Activated naive CD8-positive, alpha-beta T cell treated with anti-CD3 and anti-CD28 coated beads, Interleukin-2, amount 50 U/mL, for 16 hours (primary cell): ENCODE results near the gene METTL14.
"Not testable (repeated sequence)": the region's sequence is repeated elsewhere in the genome, so short reads cannot be mapped to it uniquely, and the experiment has no call there.

Source experiments
- DNase-seq: peaks from one replicate; pipeline ENCODE4 v3.0.0-alpha.2; 2020; ENCODE audit warnings: low read depth, low spot score

Gene METTL14

GRCh38 chr4:118684873-118685811, at the start of gene METTL14:
METTL14 (plus strand) TSS chr4:118685392; CDS start chr4:118685535, 143 bp downstream.
- peak; percentile 75 for DNase-seq

- DNase-seq: not testable (repeated sequence)
Measured at GRCh38 chr4:118636126-118636525, 49.1 kb upstream of the METTL14 start.

- DNase-seq: not testable (repeated sequence)
Measured at GRCh38 chr4:118664665-118665064, 20.5 kb upstream of the METTL14 start.

- DNase-seq: not testable (repeated sequence)
Measured at GRCh38 chr4:118669220-118669619, 16.0 kb upstream of the METTL14 start.

- not testable (repeated sequence) for DNase-seq
Measured at GRCh38 chr4:118670968-118671367, 14.2 kb upstream of the METTL14 start.

- no peak for DNase-seq
Measured at GRCh38 chr4:118676128-118676527, 9.1 kb upstream of the METTL14 start.

GRCh38 chr4:118680808-118681207, 4.4 kb upstream of the METTL14 start:
- no peak for DNase-seq

GRCh38 chr4:118682928-118683327, 2.3 kb upstream of the METTL14 start:
- no peak for DNase-seq

GRCh38 chr4:118683513-118683912, 1.7 kb upstream of the METTL14 start:
- DNase-seq: no peak

GRCh38 chr4:118703118-118703517, 17.9 kb downstream of the METTL14 start:
- DNase-seq: no peak

GRCh38 chr4:118711052-118711451, 25.9 kb downstream of the METTL14 start:
- DNase-seq: no peak

- no peak for DNase-seq
Measured at GRCh38 chr4:118712872-118713271, 27.7 kb downstream of the METTL14 start.

GRCh38 chr4:118714682-118715081, 29.5 kb downstream of the METTL14 start:
- DNase-seq: no peak

GRCh38 chr4:118716304-118716703, 31.1 kb downstream of the METTL14 start:
- no peak for DNase-seq

- DNase-seq: no peak
Measured at GRCh38 chr4:118718511-118719170, 33.4 kb downstream of the METTL14 start.

GRCh38 chr4:118721752-118722151, 36.6 kb downstream of the METTL14 start:
- DNase-seq: no peak

- DNase-seq: no peak
Measured at GRCh38 chr4:118723369-118723768, 38.2 kb downstream of the METTL14 start.

- no peak for DNase-seq
Measured at GRCh38 chr4:118727360-118727759, 42.2 kb downstream of the METTL14 start.

GRCh38 chr4:118729287-118730286, 44.4 kb downstream of the METTL14 start:
- DNase-seq: no peak

- no peak for DNase-seq
Measured at GRCh38 chr4:118730683-118731082, 45.5 kb downstream of the METTL14 start.

- no peak for DNase-seq
Measured at GRCh38 chr4:118732591-118733330, 47.6 kb downstream of the METTL14 start.
